Right lobe of liver (tissue), 4 donors: Measurements from ENCODE around the gene PAX8.

Source experiments
- POLR2A ChIP-seq: fragments of 450-650 bp; IDR thresholded peaks from one replicate; pipeline ENCODE4 v1.6.1; 2017; ENCODE audit warnings: antibody characterized with exemption, mild to moderate bottlenecking
- TF ChIP-seq, protein P1 (sequence below), 4 donors: fragments of 200-600 bp in 3 of 4; fragments of 450-650 bp in 1 of 4; IDR thresholded peaks; one replicate each; pipeline versions ENCODE4 v1.5.1 to v1.8.0; 2016 to 2022; ENCODE audit warnings: antibody characterized with exemption in 4 of 4, mild to moderate bottlenecking in 2 of 4
- donor health status: DM: no; HTN: no; CAD: no.
- donor health status: DM: no; HTN: no; CAD: no.
- donor health status: DM: no; HTN: yes; CAD: no.

DNA sequence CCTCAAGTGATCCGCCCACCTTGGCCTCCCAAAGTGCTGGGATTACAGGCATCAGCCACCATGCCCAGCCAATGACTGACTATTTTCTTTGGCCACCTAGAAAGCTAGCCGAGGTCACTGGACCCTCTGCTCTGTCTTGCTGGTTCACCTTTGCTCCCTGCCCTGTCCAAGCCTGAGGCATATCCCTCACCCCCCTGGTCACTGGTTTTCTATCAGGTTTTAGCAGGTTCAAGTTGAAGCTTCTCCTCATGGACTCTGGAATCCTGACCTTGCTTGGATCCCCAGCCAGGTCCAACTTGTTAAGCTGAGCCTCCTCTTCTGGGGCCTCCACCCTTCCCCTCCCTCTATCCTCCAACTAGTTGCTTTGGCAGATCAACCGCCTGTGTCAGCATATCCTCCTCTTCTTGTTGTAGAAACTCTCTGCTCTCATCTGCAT is 33.4 kb downstream of the PAX8 start:
- no peak for TF ChIP-seq POLR2A
- TF ChIP-seq, protein P1, sequence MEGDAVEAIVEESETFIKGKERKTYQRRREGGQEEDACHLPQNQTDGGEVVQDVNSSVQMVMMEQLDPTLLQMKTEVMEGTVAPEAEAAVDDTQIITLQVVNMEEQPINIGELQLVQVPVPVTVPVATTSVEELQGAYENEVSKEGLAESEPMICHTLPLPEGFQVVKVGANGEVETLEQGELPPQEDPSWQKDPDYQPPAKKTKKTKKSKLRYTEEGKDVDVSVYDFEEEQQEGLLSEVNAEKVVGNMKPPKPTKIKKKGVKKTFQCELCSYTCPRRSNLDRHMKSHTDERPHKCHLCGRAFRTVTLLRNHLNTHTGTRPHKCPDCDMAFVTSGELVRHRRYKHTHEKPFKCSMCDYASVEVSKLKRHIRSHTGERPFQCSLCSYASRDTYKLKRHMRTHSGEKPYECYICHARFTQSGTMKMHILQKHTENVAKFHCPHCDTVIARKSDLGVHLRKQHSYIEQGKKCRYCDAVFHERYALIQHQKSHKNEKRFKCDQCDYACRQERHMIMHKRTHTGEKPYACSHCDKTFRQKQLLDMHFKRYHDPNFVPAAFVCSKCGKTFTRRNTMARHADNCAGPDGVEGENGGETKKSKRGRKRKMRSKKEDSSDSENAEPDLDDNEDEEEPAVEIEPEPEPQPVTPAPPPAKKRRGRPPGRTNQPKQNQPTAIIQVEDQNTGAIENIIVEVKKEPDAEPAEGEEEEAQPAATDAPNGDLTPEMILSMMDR (IDR thresholded peaks at IDR 0.05): no peak
